Mesenchymal stem cell (in vitro differentiated cells and primary cell): ENCODE results near the gene LUZP1.

Experiments
- DNase-seq: peaks from one replicate; pipeline ENCODE4 v3.0.0-alpha.2; 2013
- H2AFZ ChIP-seq: one replicate; pipeline ENCODE4 v1.6.1; 2013; ENCODE audit warnings: low read depth, mild to moderate bottlenecking, control low read depth, inconsistent platforms, low read length, moderate library complexity
- H2AK5ac ChIP-seq: 2 replicates; pipeline ENCODE4 v1.6.1; 2013; ENCODE audit warnings: low read length, moderate library complexity, mild to moderate bottlenecking, inconsistent platforms; ENCODE audit not compliant: severe bottlenecking
- H2BK120ac ChIP-seq: one replicate; pipeline ENCODE4 v1.6.1; 2013; ENCODE audit warnings: low read depth, mild to moderate bottlenecking, inconsistent platforms, low read length, moderate library complexity
- H2BK12ac ChIP-seq, 2 experiments: one replicate each; pipeline ENCODE4 v1.6.1; 2013; ENCODE audit warnings: inconsistent platforms in 2 of 2, low read length in 2 of 2, mild to moderate bottlenecking in 2 of 2, moderate library complexity in 2 of 2, control low read depth in 1 of 2
- H2BK15ac ChIP-seq: one replicate; pipeline ENCODE4 v1.6.1; 2013; ENCODE audit warnings: mild to moderate bottlenecking, low read depth, inconsistent platforms; ENCODE audit not compliant: poor library complexity, severe bottlenecking
- H2BK5ac ChIP-seq: 2 replicates; pipeline ENCODE4 v1.6.1; 2013; ENCODE audit warnings: low read depth, mild to moderate bottlenecking, low read length, control low read depth, inconsistent platforms; ENCODE audit not compliant: poor library complexity, severe bottlenecking
- H3K14ac ChIP-seq, 2 experiments: one replicate each; pipeline ENCODE4 v1.6.1; 2013; ENCODE audit warnings: inconsistent platforms in 2 of 2, low read length in 2 of 2, control low read depth in 1 of 2, mild to moderate bottlenecking in 1 of 2, moderate library complexity in 1 of 2
- H3K18ac ChIP-seq, 2 experiments: one replicate each; pipeline ENCODE4 v1.6.1; 2013; ENCODE audit warnings: inconsistent platforms in 2 of 2, low read length in 2 of 2, control low read depth in 1 of 2, low read depth in 1 of 2, mild to moderate bottlenecking in 1 of 2
- H3K23ac ChIP-seq, 2 experiments: one replicate each; pipeline ENCODE4 v1.6.1; 2013; ENCODE audit warnings: inconsistent platforms in 2 of 2, low read length in 2 of 2, mild to moderate bottlenecking in 2 of 2, moderate library complexity in 2 of 2, control low read depth in 1 of 2
- H3K27ac ChIP-seq: 2 replicates; pipeline ENCODE4 v1.5.1; 2013; ENCODE audit warnings: mild to moderate bottlenecking, moderate library complexity, low read length, control low read depth, inconsistent platforms; ENCODE audit not compliant: poor library complexity, severe bottlenecking
- H3K27me3 ChIP-seq, 2 experiments: 2 replicates each; pipeline versions ENCODE4 v1.6.1 to v1.7.0; 2013; ENCODE audit warnings: low read length in 2 of 2, mild to moderate bottlenecking in 2 of 2, moderate library complexity in 2 of 2, control low read depth in 1 of 2, inconsistent platforms in 1 of 2; ENCODE audit not compliant: control insufficient read depth in 1 of 2, insufficient read depth in 1 of 2
- H3K36me3 ChIP-seq, 2 experiments: 2 replicates each; pipeline versions ENCODE4 v1.6.1 to v1.7.0; 2013; ENCODE audit warnings: low read length in 2 of 2, control low read depth in 1 of 2, inconsistent platforms in 1 of 2, low read depth in 1 of 2, mild to moderate bottlenecking in 1 of 2; ENCODE audit not compliant: insufficient read depth in 2 of 2, control insufficient read depth in 1 of 2
- H3K4ac ChIP-seq, 2 experiments: one replicate each; pipeline ENCODE4 v1.6.1; 2013; ENCODE audit warnings: inconsistent platforms in 2 of 2, low read length in 2 of 2, mild to moderate bottlenecking in 2 of 2, moderate library complexity in 2 of 2, control low read depth in 1 of 2, low read depth in 1 of 2
- H3K4me1 ChIP-seq: 2 replicates; pipeline ENCODE4 v1.6.1; 2013; ENCODE audit warnings: low read depth, low read length, control low read depth; ENCODE audit not compliant: control insufficient read depth, insufficient read depth
- H3K4me2 ChIP-seq: 2 replicates; pipeline ENCODE4 v1.6.1; 2013; ENCODE audit warnings: low read length, mild to moderate bottlenecking, inconsistent platforms; ENCODE audit not compliant: poor library complexity, severe bottlenecking
- H3K4me3 ChIP-seq, 2 experiments: 2 replicates each; pipeline versions ENCODE4 v1.5.1 to v1.7.0; 2013; ENCODE audit warnings: low read length in 2 of 2, mild to moderate bottlenecking in 2 of 2, control low read depth in 1 of 2, low read depth in 1 of 2; ENCODE audit not compliant: insufficient read depth in 1 of 2
- H3K79me1 ChIP-seq: replicated peaks from 2 replicates; pipeline ENCODE4 v1.6.1; 2013; ENCODE audit warnings: mild to moderate bottlenecking, control low read depth, low read length, inconsistent platforms; ENCODE audit not compliant: poor library complexity, severe bottlenecking
- H3K9ac ChIP-seq: 2 replicates; pipeline ENCODE4 v1.7.0; 2013; ENCODE audit warnings: mild to moderate bottlenecking, low read length, moderate library complexity
- H3K9me3 ChIP-seq: 2 replicates; pipeline ENCODE4 v1.7.0; 2013; ENCODE audit warnings: mild to moderate bottlenecking, low read length; ENCODE audit not compliant: control insufficient read depth
- H4K8ac ChIP-seq: one replicate; pipeline ENCODE4 v1.6.1; 2013; ENCODE audit warnings: inconsistent platforms, mild to moderate bottlenecking, low read length, moderate library complexity
- H4K91ac ChIP-seq: one replicate; pipeline ENCODE4 v1.6.1; 2013; ENCODE audit warnings: mild to moderate bottlenecking, low read length, inconsistent platforms
- WGBS: methylation state at CpG from one replicate; pipeline ENCODE4 v1.1.7; 2013; ENCODE audit warnings: mixed read lengths; 5-methylcytosine and 5-hydroxymethylcytosine counted together

LUZP1 gene

GRCh38 chr1:23167353-23168078 is 1.1 kb downstream of the LUZP1 start:
- Histone ChIP-seq H3K14ac (no peak overlapping the region), H4K8ac (peak overlapping the region; percentile 35), H3K36me3 (no peaks in the 10 kb centered on the region), H2BK5ac (no peak overlapping the region), H3K4me2 (peak overlapping the region; percentile 71), H2BK120ac (peak overlapping the region; percentile 90), H3K27me3 (no peaks in the 10 kb centered on the region), H2AK5ac (no peak overlapping the region), H4K91ac (peak overlapping the region; percentile 7), H3K23ac (peak overlapping the region; percentile 49 to 52), H3K9me3 (no peaks in the 10 kb centered on the region), H3K18ac (peak overlapping the region; percentile 85 to 93), H3K79me1 (no peaks in the 10 kb centered on the region), H3K9ac (peak overlapping the region; percentile 92), H3K4me1 (peaks cover 3% of the 10 kb centered on the region), H2BK15ac (peak overlapping the region; percentile 93), H2AFZ (no peak overlapping the region), H2BK12ac (no peak overlapping the region), H3K4me3 (peak overlapping the region; percentile 85 to 86), H3K4ac (peak overlapping the region in 1 of 2 experiments; percentile 17), H3K27ac (peak overlapping the region; percentile 91)
- DNase-seq: peak; percentile 83
- under 1% methylated on average over 40 of the region's 45 CpGs for WGBS

GRCh38 chr1:23166854-23167253 is 1.8 kb downstream of the LUZP1 start:
- H3K14ac ChIP-seq: peak overlapping the region in 1 of 2 experiments; percentile 9
- H2BK15ac ChIP-seq: no peak overlapping the region
- H4K8ac ChIP-seq: no peak overlapping the region
- no peak for DNase-seq
- peak overlapping the region in 1 of 2 experiments; percentile 86 for H3K4me3 ChIP-seq
- H3K36me3 ChIP-seq: no peaks in the 10 kb centered on the region
- H2AK5ac ChIP-seq: peak overlapping the region; percentile 46
- H2BK120ac ChIP-seq: no peak overlapping the region
- no peaks in the 10 kb centered on the region for H3K9me3 ChIP-seq
- H2AFZ ChIP-seq: no peak overlapping the region
- H3K9ac ChIP-seq: peak overlapping the region; percentile 92
- H3K27ac ChIP-seq: peak overlapping the region; percentile 91
- peak overlapping the region; percentile 71 for H3K4me2 ChIP-seq
- H3K79me1 ChIP-seq: no peaks in the 10 kb centered on the region
- no peak overlapping the region for H3K18ac ChIP-seq
- H4K91ac ChIP-seq: no peak overlapping the region
- H3K4me1 ChIP-seq: peaks cover 3% of the 10 kb centered on the region
- no peak overlapping the region for H3K23ac ChIP-seq
- no peak overlapping the region for H2BK5ac ChIP-seq
- H3K4ac ChIP-seq: no peak overlapping the region
- H3K27me3 ChIP-seq: no peaks in the 10 kb centered on the region
- H2BK12ac ChIP-seq: no peak overlapping the region

- H3K79me1 ChIP-seq: peaks cover 4% of the 10 kb centered on the region
- H3K4ac ChIP-seq: no peak overlapping the region
- no peak overlapping the region for H3K9ac ChIP-seq
- no peak overlapping the region for H2AK5ac ChIP-seq
- no peak overlapping the region for H3K4me3 ChIP-seq
- DNase-seq: no peak
- no peak overlapping the region for H3K18ac ChIP-seq
- no peak overlapping the region for H2BK120ac ChIP-seq
- H3K14ac ChIP-seq: no peak overlapping the region
- H3K4me1 ChIP-seq: peaks cover 4% of the 10 kb centered on the region
- H2AFZ ChIP-seq: no peak overlapping the region
- no peaks in the 10 kb centered on the region for H3K36me3 ChIP-seq
- WGBS: 90% methylated on average over 2 of the region's 3 CpGs
- no peak overlapping the region for H2BK15ac ChIP-seq
- H2BK5ac ChIP-seq: no peak overlapping the region
- H2BK12ac ChIP-seq: no peak overlapping the region
- H3K4me2 ChIP-seq: peak overlapping the region; percentile 3
- H4K91ac ChIP-seq: no peak overlapping the region
- no peaks in the 10 kb centered on the region for H3K9me3 ChIP-seq
- no peaks in the 10 kb centered on the region for H3K27me3 ChIP-seq
- H3K27ac ChIP-seq: no peak overlapping the region
- H4K8ac ChIP-seq: no peak overlapping the region
- H3K23ac ChIP-seq: no peak overlapping the region
These were observed 5.3 kb downstream of the LUZP1 start for GRCh38 chr1:23163395-23163794.

- Histone ChIP-seq H2BK15ac (no peak overlapping the region), H3K27me3 (no peaks in the 10 kb centered on the region), H2AK5ac (no peak overlapping the region), H2AFZ (no peak overlapping the region), H2BK12ac (no peak overlapping the region), H3K14ac (no peak overlapping the region), H3K23ac (no peak overlapping the region), H3K4me3 (no peak overlapping the region), H2BK5ac (no peak overlapping the region), H3K4me1 (peaks cover 7% of the 10 kb centered on the region), H3K79me1 (peaks cover 4% of the 10 kb centered on the region), H3K27ac (no peak overlapping the region), H3K36me3 (no peaks in the 10 kb centered on the region), H3K9me3 (no peaks in the 10 kb centered on the region), H3K4me2 (no peak overlapping the region), H3K4ac (no peak overlapping the region), H3K9ac (no peak overlapping the region), H4K91ac (no peak overlapping the region), H4K8ac (no peak overlapping the region), H3K18ac (no peak overlapping the region), H2BK120ac (no peak overlapping the region)
- no CpG with 5 or more reads among the region's 5 CpGs for WGBS
- DNase-seq: no peak
These were observed 8.4 kb downstream of the LUZP1 start for GRCh38 chr1:23159963-23160877.
